Activated gamma-delta T cell (primary cell): ENCODE measurements around the gene SARS1.
"Not testable (repeated sequence)": the region's sequence is repeated elsewhere in the genome, so short reads cannot be mapped to it uniquely, and the experiment has no call there.

Experiments used
- DNase-seq: peaks from one replicate; lab custom pipeline; 2025; lab: John Stamatoyannopoulos, UW
- total RNA-seq, 2 donors: gene quantifications; one replicate each; lab custom pipeline; 2026; lab: John Stamatoyannopoulos, UW

SARS1 gene
- total RNA-seq, result 177 to 188 reads per million in 2 donors

GRCh38 chr1:109213824-109214693, at the start of gene SARS1:
Gene SARS1 (plus strand): TSS chr1:109213918. CDS start chr1:109213993, 75 bp downstream.
- peak; percentile 73 for DNase-seq

GRCh38 chr1:109164538-109164937, 49.2 kb upstream of the SARS1 start:
- no peak for DNase-seq

- no peak for DNase-seq
Measured at GRCh38 chr1:109167001-109167506, 46.7 kb upstream of the SARS1 start.

GRCh38 chr1:109170035-109170764, 43.5 kb upstream of the SARS1 start:
- DNase-seq, result no peak

- DNase-seq, result no peak
Measured at GRCh38 chr1:109171646-109172045, 42.1 kb upstream of the SARS1 start.

GRCh38 chr1:109176349-109176748, 37.4 kb upstream of the SARS1 start:
- not testable (repeated sequence) for DNase-seq

GRCh38 chr1:109180715-109181084, 33.0 kb upstream of the SARS1 start:
- DNase-seq, result not testable (repeated sequence)

- DNase-seq, result no peak
Measured at GRCh38 chr1:109181085-109181806, 32.5 kb upstream of the SARS1 start.

- no peak for DNase-seq
Measured at GRCh38 chr1:109181807-109182163, 31.9 kb upstream of the SARS1 start.

- DNase-seq, result no peak
Measured at GRCh38 chr1:109183058-109183738, 30.5 kb upstream of the SARS1 start.

GRCh38 chr1:109184687-109185086, 29.0 kb upstream of the SARS1 start:
- no peak for DNase-seq

GRCh38 chr1:109185357-109185756, 28.4 kb upstream of the SARS1 start:
- DNase-seq, result no peak

- no peak for DNase-seq
Measured at GRCh38 chr1:109185990-109186732, 27.6 kb upstream of the SARS1 start.

- no peak for DNase-seq
Measured at GRCh38 chr1:109186733-109187086, 27.0 kb upstream of the SARS1 start.

GRCh38 chr1:109187127-109187526, 26.6 kb upstream of the SARS1 start:
- DNase-seq, result no peak

GRCh38 chr1:109188200-109188599, 25.5 kb upstream of the SARS1 start:
- DNase-seq, result no peak

GRCh38 chr1:109188781-109189180, 24.9 kb upstream of the SARS1 start:
- DNase-seq, result no peak

GRCh38 chr1:109190189-109190588, 23.5 kb upstream of the SARS1 start:
- no peak for DNase-seq

GRCh38 chr1:109191377-109191776, 22.3 kb upstream of the SARS1 start:
- DNase-seq, result no peak

GRCh38 chr1:109191891-109192290, 21.8 kb upstream of the SARS1 start:
- no peak for DNase-seq

GRCh38 chr1:109192433-109192832, 21.3 kb upstream of the SARS1 start:
- DNase-seq, result no peak
